Measurements from ENCODE around the gene TMEM138. TPM values are rescaled to one million over a fixed set of nuclear protein-coding genes. Genes with fewer than 3 reads are reported as not detected.

The TMEM138 gene
- total RNA-seq, 4 donors from 2014 or later: 14.6 to 28.1 (median 20.7) TPM

DNA sequence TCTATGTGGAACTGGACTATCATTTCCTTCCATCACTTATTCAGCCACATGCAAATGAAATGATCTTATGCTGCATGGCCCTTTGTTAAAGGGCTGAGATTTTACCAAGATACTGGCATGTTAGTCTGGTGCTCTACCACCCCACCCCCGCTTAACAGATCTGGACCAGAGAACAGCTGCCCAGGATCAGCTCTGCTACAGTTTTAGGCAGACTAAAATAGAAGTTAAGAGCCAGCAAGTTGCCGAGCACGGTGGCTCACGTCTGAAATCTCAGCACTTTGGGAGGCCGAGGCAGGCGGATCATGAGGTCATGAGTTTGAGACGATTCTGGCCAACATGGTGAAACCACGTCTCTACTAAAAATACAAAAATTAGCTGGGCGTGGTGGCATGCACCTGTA, 33.8 kb upstream of the TMEM138 start:
- no peak overlapping the region for H3K4me3 ChIP-seq
- H3K9me3 ChIP-seq: no peaks in the 10 kb centered on the region
- no peak for TF ChIP-seq POLR2A (IDR thresholded peaks at IDR 0.05)
- TF ChIP-seq CTCF (IDR thresholded peaks at IDR 0.05): no peak
- 89 to 95% methylated on average over 8 to 9 of the region's 9 CpGs for whole genome bisulfite sequencing, 2 donors
- no peaks in the 10 kb centered on the region for H3K27me3 ChIP-seq
- no peak overlapping the region for H3K27ac ChIP-seq
- DNase-seq: no peak
- H3K4me1 ChIP-seq: peaks cover 18 to 69% (median 25%) of the 10 kb centered on the region in 3 donors
- intact Hi-C loops (cut with DNase I): no loop called here
- peaks cover 22 to 66% (median 28%) of the 10 kb centered on the region in 3 donors for H3K36me3 ChIP-seq

DNA sequence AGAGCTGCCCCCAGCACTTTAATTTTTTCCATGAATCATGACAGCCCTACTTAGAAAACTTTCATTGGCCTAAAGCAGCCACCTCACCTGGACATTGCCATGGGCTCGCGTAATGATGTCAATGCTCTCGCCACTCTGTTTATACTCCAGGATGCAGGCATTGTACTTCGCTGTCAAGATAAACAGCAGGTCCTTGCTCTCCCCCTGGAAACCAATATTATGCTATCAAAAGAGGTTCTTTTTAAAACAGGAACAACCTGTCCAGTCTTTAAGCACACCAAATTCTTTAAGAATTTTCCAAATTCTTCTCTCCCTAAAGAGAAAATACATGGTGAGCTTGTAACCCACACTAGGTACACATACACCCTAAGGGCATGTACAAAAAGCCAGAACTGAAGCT, 32.3 kb upstream of the TMEM138 start:
- WGBS, 2 donors: 94 to 95% methylated on average over 4 of the region's 4 CpGs
- DNase-seq: no peak
- peaks cover 18 to 84% (median 32%) of the 10 kb centered on the region in 3 donors for H3K4me1 ChIP-seq
- H3K9me3 ChIP-seq: no peaks in the 10 kb centered on the region
- TF ChIP-seq CTCF (IDR thresholded peaks at IDR 0.05) (no peak), POLR2A (IDR thresholded peaks at IDR 0.05) (no peak)
- H3K36me3 ChIP-seq: peaks cover 14 to 50% (median 14%) of the 10 kb centered on the region in 3 donors
- H3K27me3 ChIP-seq: no peaks in the 10 kb centered on the region
- no peak overlapping the region for H3K4me3 ChIP-seq
- intact Hi-C loops (cut with DNase I): no loop called here
- no peak overlapping the region for H3K27ac ChIP-seq

GRCh38 chr11:61331651-61332050, 30.5 kb upstream of the TMEM138 start:
- peaks cover 4 to 33% (median 14%) of the 10 kb centered on the region in 3 donors for H3K36me3 ChIP-seq
- 55 to 57% methylated on average over 6 of the region's 6 CpGs for WGBS, 2 donors
- H3K4me3 ChIP-seq: peak overlapping the region; percentile 72 to 93 (median 84)
- intact Hi-C loops (cut with DNase I): no loop called here
- H3K27ac ChIP-seq: peak overlapping the region in 3 of 4 donors; percentile 28 to 97 (median 94)
- no peak for DNase-seq
- no peaks in the 10 kb centered on the region for H3K9me3 ChIP-seq
- peaks cover 24 to 86% (median 26%) of the 10 kb centered on the region in 3 donors for H3K4me1 ChIP-seq
- H3K27me3 ChIP-seq: no peaks in the 10 kb centered on the region
- TF ChIP-seq POLR2A (IDR thresholded peaks at IDR 0.05) (no peak), CTCF (IDR thresholded peaks at IDR 0.05) (no peak)

DNA sequence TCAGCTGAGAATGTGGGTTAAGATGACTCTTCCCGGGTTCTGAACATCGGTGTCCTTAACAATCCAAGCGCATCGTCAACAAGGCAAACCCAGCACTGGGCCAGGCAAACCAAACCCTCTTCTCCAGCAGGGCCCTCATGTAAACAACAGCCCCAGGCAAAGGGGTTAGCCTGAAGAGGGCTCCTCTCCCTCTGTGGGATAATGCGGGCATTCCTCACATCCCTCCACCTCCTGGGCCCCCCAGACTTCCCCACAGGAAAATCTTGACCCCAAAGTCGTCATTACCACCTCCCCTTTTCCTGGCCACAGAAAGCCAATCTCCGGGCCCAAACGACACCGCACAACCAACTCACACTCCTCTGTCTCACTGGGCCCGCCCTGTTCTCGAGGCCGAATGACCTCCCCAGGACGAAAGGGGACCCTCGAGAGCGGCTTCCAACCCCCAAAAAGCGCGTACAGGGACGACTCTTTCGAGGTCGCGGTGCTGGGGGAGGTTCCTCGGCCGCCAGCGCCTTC, 29.8 kb upstream of the TMEM138 start:
- TF ChIP-seq CTCF (IDR thresholded peaks at IDR 0.05) (no peak), POLR2A (IDR thresholded peaks at IDR 0.05) (no peak)
- Histone ChIP-seq H3K4me3 (peak overlapping the region; percentile 72 to 93 (median 84)), H3K27me3 (no peaks in the 10 kb centered on the region), H3K27ac (peak overlapping the region; percentile 91 to 97 (median 94)), H3K4me1 (peaks cover 24 to 81% (median 25%) of the 10 kb centered on the region in 3 donors), H3K36me3 (peaks cover 0 to 26% (median 14%) of the 10 kb centered on the region in 3 donors), H3K9me3 (no peaks in the 10 kb centered on the region)
- DNase-seq: no peak
- 0% methylated on average over 7 to 19 of the region's 24 CpGs for WGBS, 2 donors
- intact Hi-C loops (cut with DNase I): no loop called here

GRCh38 chr11:61332797-61333549, 29.2 kb upstream of the TMEM138 start, which contains the start of the genes DDB1 and TKFC:
TSS of gene DDB1 (minus strand) at chr11:61333105. CDS start at chr11:61332968, 137 bp downstream.
TSS of gene TKFC (plus strand) at chr11:61333228. CDS start at chr11:61334729, 1,501 bp downstream.
- intact Hi-C loops (cut with DNase I): no loop called here

More at GRCh38 chr11:61332797-61333549, 29.2 kb upstream of the TMEM138 start, which contains the start of the genes DDB1 and TKFC:
- WGBS, 2 donors: 0% methylated on average over 10 to 15 of the region's 81 CpGs
- no peaks in the 10 kb centered on the region for H3K9me3 ChIP-seq
- H3K4me3 ChIP-seq: peak within 1 kb of the TSS; percentile 72 to 93 (median 84)
- TF ChIP-seq POLR2A (IDR thresholded peaks at IDR 0.05) (peak in 3 of 4 donors; percentile 47 to 85 (median 72)), CTCF (IDR thresholded peaks at IDR 0.05) (peak in 1 of 6 experiments; percentile 31)
- peaks cover 24 to 74% (median 25%) of the 10 kb centered on the region in 3 donors for H3K4me1 ChIP-seq
- peak within 1 kb of the TSS; percentile 91 to 97 (median 94) for H3K27ac ChIP-seq
- H3K36me3 ChIP-seq: peaks cover 0 to 24% (median 14%) of the 10 kb centered on the region in 3 donors
- DNase-seq: peak; percentile 63
- H3K27me3 ChIP-seq: no peaks in the 10 kb centered on the region
